CD4-positive, alpha-beta T cell treated with Interferon gamma for 1 hour (primary cell): ENCODE measurements around the gene ZXDC.

Experiments
- DNase-seq: peaks from one replicate; pipeline ENCODE4 v3.0.0-alpha.2; 2020

Gene ZXDC

DNA sequence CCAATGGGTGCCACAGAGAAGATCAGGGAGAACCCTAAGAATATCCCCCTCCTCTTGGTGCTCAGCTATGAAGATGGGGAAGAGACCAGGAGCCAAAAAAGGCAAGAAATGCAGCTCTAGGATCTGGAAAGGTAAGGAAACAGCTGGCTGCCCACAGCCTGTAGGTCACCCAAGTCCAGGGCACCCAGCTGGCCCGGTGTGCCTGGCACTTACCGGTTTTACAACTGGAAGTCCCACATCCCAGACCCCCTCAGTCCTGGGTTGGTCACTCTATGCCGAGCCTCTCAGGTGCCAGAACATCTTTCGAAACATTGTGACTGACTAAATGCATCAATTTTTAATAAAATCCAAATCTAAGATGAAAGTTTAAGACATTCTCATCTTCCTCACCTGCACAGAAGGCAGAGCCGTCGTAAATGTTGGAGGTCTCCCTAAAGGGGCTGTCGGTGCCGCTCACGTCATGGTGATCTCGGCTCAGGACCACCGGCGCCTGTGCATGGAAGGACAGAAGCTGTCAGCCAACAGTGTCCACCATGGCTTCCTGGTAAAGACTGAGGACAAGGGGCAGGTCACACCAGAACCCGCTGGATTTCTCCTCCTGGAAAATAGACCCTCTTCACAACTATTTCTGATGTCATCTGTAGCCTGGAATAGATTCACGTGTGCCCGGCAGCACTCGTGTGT lies 13.3 kb upstream of the ZXDC start:
- no peak for DNase-seq

DNA sequence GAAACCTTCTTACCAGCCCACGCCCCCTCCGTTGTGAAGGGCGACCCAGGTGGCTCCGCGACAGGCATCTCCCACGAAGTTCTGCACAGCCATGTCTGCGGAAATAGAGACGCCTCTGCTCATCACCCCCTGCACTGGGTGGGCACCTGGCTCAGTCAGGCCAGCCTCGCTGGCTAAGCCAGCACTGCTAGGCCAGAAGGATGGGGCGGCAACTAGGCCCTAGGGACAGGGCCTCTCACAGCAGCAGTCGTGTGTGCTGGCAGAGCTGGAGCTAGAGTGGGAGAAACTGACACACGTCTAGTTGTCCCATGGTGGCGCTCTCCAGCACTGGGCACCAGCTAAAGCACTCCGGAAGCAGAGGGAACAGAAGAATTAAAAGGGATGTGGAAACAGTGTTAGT lies 12.5 kb upstream of the ZXDC start:
- no peak for DNase-seq

DNA sequence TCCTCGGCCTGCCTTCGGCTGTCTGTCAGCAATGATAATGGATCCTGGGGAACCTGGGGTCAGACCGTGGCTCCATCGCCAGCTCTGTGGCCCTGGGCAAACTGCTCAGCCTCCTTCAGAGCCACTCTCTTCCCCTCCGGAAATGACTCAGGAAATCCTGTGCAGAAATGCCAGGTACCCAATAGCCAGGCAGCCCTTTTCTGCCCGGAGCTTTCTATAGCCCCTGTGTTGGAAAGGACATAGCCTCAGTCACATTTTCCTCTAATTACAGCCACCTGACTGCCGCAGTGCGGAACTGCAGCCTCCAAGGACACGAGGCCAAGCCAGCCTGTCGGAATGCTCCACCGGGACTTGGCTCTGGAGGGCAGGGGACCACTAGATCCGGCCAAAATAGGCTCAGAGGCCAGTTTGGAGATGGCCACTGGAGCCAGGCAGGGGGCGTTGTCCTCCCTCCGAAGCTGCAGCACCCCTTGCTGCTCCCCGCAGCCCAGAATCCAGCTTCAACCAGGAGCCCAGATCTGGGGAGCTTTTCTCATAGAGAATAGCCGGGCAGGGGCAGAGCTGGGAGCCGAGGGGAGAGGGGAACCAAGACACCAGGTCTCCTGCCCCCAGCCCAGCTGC lies 11.6 kb upstream of the ZXDC start:
- DNase-seq, result no peak

DNA sequence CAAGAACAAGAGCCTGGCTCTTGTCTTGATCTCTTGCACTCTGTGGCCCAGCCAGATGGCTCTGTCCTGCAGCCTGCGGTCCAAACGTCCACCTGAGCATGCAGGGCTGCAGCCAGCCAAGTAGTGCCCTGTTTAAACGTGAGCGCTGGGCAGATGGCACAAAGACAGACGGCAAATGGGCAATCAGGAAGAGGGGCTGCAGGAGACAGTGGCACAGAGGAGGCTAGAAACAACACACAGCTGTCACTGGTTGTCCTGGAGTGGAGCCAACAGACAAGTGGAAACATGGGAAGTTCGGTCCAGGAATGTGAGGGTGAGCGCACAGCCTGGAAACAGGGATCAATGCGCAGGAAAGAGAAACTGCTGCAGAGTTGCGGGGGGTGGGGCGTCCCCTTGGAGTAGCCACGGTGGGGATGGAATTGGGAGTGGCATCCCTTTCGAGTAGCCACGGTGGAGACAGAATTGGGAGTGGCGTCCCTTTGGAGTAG lies 10.7 kb upstream of the ZXDC start:
- no peak for DNase-seq

DNA sequence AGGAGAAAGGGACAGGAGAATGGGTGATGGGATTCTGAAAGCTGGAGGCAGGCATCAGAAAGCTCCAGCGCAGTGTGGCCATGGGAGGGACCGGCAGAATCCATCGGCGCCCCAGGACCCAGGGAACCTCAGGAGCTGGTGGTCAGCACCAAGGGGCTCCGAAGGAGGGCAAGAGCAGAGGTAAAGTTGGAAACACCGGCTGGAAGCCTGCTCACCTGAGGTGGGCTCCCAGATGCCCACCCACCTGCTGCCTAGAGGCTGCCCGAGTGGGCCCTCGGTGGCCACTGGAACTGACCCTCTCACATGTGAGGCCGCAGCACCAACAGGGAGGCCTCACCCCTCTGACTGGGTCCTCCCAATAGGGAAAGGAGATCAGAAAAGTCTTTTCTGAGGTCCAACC lies 10.3 kb upstream of the ZXDC start:
- no peak for DNase-seq

DNA sequence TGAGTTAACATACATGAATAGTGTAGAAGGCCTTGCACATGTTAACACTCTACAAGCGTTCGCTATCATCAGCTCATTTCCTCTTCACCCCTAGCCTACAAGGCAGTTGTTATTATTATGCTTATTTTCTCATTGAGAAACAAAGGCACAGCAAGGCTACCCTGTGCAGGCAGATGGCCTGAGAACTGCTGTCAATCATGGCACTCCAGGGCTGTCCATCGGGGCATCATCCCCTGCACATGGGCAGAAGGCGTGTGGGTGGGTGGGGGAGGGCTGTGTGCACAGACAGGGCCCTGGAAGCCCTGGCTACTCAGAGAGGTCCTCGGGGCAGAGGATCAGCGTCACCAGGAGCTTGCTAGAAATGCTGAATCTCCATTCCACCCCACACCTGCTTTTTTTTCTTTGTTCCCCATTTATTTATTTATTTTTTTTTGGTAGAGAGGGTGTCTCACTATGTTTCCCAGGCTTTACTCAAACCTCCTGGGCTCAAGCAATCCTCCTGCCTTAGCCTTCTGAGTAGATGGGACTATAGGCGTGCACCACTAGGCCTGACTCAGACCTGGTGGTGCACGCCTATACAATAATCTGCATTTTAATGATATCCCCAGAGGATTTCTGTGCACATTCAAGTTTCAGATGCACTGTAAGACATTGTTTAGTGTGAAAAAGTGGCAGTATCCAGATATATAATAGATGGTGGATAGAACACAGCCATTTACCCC lies 9.6 kb upstream of the ZXDC start:
- no peak for DNase-seq

DNA sequence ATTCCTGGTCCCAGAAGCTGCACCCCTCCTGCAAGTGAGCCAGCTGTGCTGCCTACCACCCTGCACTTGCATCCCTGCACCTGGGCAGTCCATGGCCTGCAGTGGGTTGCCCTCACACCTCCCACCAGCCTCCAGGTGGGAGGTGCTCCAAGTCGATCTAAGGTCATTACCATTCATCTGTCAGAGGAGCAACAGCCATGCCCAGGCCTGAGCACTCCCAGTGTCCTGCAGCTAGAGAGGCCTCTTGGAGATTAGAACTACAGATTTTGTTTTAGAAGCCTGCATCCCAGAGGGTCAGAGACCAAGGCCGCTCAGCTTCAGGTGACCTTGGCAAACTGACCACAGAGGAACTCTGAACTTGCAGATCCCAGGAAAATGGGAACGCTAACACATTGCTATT lies 9.0 kb upstream of the ZXDC start:
- DNase-seq, result no peak

DNA sequence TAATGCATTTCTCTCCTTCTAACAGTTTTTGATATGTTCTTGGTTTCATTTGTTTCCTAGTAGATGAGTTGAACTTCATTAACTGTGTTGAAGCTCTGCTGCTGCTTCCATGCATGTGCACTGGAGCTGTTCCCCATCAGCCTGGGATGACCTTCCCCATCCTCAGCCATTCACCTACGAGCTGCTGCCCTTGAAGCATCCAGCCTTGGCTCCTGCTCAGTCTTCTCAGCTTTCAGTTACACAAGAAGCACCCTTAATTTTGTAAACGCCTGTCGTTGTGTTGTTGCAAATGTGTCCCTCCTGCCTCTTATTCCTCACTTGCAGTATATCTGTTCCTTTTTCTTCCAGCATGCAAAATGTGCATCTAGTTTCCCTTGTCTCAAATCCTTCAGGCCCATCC lies 8.5 kb upstream of the ZXDC start:
- no peak for DNase-seq

DNA sequence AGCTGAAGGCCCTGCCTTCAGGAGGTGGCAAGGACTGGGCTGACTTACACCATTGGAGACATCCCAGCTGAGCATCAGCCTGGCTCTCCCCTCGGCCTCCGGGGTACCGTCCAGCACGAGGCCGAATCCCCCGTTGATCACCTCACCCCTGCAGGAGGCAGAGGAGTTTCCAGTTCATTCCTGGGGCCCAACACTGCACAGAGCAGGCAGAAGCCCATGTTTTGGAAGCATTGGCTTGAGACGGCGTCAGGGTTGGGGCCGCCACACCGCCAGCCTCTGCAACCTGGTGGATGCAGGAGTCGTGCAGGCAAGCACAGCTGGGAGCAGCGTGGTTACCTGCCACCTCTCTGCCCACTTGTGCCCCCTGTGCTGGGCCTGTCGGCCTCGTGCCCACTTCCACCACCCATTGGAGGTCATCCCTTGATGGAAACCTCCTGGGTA lies 7.7 kb upstream of the ZXDC start:
- no peak for DNase-seq

DNA sequence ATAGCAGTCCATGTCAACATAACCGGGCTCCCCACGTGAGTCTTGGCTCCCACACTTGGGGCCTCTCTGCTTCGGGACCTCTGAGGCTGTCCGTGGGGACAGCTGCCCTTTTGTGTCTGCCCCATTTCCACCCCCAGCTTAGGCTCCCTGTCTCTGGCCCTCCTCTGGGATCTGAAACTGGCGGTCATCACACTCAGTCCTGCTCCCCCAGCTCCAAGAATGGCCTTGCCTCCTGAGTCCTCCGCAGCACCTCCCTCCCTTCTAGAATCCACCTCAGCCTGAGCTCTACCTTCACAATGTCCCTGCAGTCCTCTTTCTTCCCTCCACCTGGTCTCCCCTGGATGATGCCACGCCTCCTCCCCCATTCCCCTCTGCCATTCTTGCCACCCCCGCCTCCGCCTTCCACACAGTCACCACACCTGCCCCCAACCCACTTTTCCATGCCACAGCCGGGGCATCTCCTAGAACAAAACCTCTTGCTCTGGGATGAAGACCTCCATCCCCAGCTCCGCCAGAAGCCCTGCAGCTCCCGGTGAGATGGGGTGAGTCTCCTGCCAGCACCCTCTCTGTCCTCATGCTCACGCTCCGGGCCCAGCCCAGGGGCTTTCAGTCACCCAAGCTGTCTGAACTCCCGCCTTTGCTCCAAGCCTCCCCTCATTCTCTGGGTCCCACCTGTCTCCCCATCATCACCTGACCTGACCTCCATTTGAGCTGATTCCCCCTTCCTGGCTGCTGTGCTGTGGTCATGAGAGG lies 7.0 kb upstream of the ZXDC start:
- DNase-seq, result no peak

DNA sequence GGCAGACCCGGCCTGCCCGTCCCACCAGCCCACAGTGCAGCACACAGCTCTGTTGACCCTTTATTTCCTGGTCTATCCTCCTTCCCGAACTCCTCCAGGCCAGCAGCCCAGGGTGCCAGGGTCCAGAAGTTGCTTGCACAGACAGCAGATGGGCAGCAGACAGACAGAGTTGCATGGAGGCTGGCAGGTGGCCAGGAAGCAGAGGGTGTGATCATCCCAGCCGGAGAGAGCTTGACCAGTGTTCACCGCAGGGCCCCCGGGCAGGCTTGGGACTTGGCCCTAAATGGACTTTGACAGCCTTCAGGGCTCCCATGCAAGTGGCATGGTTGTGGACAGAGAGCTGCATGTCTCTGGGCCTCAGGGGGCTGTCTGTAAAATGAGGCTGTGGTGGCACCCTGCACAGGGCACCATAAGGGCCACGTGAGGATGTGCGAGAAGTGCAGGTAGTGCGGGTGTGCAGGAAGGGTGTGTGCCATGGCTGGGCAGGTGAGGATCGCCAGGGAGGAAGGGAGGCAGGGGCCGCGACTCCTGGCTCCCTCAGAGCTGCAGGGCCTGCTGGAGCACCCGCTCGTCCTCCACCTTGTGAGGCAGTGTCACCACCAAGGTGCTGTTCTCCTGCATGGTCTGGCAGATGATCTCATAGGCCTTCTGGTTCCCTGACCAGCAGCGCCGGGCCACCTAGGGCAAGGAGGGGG lies 6.3 kb upstream of the ZXDC start:
- DNase-seq, result no peak

DNA sequence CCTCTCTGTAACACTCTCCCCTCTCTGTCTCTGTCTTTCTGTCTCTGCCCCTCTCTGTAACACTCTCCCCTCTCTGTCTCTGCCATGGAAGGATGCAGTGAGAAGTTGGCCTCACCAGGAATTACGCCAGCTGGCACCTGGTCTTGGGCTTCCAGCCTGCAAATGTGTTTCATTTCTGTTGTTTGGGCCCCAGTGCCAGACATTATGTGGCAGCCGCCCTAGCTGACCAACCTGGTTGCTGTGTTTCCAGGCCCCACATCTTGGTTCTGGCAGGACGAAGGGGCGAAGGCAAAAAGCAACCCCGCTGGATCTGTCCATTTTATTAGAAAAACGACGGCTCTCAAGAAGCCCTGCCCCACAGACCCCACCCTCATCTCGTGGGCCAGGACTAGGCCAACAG lies 5.2 kb upstream of the ZXDC start:
- no peak for DNase-seq

DNA sequence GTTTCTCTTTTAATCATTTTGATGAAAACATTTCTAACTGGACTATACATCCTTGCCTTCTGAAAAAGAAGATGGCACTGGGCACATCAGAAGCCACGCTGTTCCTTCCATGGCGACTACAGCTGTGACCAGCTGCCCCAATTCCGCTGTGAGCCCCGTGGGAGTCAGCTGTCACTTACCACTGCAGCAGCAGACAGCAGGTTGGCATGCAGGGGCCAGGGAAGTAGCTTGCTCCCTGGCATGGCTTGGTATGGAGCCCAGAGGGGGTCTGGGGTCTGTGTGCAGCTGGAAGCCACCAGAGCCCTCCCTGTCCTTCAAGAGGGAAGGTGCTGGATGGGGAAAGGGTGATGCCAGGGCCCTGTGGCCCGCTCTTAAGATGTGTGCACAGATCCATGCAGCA lies 4.5 kb upstream of the ZXDC start:
- DNase-seq, result no peak

DNA sequence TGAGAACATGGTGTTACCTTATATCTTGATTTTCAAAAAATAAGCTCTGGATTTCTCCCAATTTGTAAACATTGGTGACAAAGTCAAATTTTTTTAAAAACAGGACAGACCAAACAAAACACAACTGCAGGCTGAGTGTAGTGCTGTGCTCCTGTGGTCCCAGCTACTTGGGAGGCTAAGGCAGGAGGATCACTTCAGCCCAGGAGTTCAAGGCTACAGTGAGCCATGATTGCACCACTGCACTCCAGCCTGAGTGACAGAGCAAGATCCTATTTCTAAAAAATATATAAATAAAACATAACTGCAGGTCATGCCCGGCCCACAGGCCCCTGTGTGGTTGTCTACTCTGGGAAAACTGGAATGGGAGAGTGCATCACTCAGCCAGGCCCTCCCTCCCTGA lies 4.0 kb upstream of the ZXDC start:
- no peak for DNase-seq

DNA sequence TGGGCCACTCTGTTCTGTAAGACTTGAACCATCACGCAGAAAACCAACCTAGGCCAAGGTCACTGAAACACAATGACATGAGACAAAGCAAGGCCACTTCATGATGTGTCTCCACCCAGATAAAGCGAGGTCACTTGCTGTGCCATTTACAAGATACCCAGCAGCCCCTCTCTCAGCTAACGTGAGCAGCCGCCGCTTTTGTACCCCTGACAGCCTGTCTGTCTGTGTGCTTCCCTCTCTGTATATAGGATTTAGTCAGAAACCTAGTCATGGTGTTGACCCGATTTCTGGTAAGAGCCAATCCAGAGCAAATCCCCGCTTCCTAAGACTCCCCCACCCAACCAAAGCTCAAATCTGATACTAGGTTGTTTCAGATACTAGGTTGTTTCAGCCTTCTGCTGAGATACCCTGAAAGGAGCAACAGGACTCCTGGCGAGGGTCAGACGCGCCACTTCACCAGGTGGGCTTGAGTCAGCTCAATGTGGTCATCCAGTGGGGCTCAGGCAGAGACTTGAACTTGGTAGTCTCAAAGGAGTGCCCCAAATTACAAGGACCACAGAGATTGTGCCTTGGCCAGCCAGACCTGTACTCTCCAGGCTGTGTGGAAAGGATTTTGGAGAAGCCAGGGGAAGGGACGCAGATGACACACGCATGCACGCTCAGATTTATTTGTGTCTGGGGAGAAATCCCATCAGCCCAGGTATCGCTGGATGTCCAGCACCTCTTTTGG lies 3.1 kb upstream of the ZXDC start:
- DNase-seq, result no peak

DNA sequence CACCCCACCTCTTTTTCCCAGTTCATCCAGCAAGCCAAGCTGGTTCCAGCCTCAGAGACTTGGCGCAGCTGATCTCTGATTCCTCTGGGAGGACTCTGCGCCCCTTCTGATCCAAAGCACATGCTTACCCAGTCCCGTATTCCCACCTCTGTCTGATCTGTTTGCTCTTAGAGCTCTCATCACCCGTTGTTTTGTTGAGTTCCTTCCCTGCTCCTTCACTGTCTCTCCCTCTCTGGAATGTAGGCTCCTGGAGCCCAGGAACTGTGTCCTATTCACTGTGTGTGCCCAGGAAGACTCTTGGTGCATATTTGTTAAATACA lies 1.3 kb upstream of the ZXDC start:
- no peak for DNase-seq

DNA sequence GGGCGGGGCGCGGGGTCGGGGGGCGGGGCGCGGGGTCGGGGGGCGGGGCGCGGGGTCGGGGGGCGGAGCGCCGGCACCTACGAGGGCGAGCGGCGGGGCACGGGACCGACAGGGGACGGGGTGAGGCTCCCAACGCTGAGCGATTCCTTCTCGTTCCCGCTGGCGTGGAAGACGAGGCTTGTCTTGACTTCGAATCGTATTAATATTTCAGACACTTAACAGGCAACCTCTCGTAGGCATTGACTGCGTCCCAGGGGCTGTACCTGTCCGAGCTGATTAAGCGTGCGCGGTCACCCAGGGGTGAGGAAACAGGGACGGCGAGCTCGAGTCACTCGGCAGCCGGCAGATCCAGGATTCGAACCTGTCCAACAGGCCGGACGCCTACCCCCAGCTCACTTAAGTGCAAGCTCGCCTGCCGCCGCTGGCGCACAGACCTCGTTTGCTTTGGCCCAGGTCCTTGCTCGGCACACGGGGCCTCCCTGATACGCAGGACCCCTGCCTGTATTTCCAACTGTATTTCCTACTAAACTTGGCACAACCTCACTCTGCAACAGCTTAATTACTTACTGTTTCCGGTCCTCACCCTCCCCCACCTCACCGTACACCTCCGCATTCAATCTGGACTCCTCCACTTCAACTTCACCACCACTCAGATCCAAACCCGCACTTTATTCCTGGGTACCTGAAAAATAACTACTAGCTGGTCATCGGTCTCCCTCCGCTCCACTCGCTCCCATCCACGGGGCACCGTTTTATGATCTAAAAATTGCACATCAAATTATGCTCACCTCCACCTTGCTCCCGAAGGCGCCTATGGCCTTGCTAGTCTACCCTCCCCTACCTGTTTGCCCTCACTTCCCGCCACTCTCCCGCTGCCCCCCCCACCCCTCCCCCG lies 722 bp upstream of the ZXDC start:
- DNase-seq, result no peak

DNA sequence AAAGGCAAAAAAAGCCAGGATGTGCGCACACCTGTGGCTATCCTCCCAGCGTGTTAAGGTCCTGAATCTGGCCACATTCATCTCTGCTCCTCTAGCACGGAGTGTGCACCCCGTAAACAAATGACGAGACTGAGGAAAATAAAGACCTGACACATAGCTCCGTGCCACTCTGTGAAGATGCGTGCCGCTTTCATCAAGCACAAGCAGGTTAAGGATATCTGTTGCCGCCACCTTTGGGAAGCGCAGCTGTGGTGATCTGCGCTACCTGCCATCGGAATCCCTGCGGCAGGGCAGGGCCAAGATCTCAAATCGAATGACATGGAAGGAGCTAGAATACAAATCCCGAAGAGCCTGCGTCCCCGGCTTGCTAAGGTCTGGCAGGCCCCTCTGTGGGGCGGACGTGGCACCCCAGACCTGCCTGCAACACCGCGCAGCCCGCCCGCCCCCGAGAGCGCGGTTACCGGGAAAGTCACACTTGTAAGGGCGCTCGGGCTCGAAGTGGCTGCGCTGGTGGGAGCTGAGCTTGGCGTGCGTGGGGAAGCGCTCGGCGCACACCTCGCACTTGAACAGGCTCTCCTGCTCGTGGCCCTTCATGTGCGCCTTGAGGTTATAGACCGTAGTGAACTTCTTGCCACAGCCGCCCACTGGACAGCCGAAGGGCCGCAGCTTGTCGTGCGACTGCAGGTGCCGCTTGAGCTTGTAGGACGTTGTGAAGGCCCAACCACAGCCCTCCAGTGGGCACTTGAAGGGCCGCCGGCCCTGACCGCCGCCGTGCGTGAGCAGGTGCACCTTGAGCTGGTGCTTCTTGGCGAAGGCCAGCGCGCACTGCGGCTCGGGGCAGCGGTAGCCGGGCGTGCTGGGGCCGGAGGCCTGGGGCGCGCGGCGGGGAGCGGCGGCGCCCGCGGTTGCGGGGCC lies 936 bp downstream of the ZXDC start:
- DNase-seq, result peak; percentile 28

DNA sequence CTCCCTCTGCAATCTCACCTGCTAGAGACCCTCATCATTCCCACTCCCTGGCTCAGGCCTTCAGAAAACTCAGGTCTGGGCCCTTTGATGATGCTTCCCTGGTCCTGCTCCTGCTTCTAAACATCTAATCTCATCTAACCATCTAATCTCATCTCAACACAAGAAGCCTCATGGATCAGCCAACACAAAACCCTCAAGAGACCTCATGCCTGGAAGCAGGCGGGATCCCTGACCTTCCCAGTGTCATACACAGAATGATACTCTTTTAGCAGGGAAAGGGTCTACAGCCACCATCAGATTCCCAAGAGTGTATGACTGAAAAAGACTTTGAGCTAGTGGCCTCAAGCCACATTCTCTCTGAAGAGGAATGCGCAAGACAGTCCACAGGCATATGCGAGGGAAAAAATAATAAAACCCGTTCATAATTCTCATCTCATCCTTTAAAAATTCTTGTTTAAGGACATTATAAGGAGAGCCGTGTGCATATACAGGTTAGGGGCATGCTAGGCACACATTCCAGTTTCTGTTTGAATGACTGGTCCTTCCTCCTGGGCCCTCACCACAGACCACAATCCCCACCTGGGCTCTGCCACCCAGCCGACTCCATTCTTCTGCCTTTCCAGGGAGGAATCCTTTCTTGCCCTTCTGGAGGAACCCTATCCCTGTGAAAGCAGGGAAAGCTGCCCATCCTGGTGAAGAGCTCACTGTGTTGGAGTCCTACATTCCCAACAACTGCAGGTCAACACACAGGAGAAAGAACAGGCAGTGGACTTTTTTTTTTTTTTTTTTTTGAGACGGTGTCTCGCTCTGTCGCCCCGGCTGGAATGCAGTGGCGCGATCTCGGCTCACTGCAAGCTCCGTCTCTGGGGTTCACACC lies 2.2 kb downstream of the ZXDC start:
- no peak for DNase-seq
